Astrocyte (in vitro differentiated cells and primary cell): ENCODE results near the gene GGACT.

ENCODE experiments used
- EZH2 ChIP-seq: IDR thresholded peaks from 2 replicates; pipeline ENCODE4 v1.6.1; 2012; ENCODE audit warnings: mild to moderate bottlenecking, low read length, inconsistent platforms; ENCODE audit not compliant: insufficient read depth
- TF ChIP-seq, protein P1 (sequence below): IDR thresholded peaks from 2 replicates; pipeline ENCODE4 v1.5.1; 2011; ENCODE audit warnings: low read depth, mild to moderate bottlenecking, inconsistent platforms, low read length, moderate library complexity; ENCODE audit not compliant: insufficient read depth

DNA sequence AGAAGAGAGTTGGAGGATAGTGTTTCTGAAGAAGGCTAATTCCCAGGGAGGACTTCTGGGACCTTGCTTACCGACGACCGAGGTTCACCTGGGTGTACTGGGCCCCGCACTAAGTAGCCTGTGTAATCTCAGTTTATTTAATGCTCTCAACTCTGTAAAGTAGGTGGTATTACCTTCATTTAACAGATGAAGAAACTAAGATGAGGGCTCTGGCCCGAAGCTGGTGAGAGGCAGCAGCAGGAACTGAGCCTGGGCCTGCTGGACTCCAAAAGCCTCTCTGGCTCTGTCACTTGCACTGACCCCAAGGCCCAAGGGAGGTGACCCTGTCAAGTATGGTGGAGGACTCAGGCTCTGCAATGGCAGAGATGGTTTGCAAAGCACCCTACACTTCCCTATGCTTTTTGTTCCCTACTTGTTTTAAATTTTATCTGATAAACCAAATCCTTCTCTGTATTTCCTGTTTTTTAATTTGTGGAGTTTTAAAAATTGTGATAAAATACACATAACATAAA lies 50.6 kb downstream of the GGACT start:
- TF ChIP-seq EZH2 = no peak
- TF ChIP-seq, protein P1, sequence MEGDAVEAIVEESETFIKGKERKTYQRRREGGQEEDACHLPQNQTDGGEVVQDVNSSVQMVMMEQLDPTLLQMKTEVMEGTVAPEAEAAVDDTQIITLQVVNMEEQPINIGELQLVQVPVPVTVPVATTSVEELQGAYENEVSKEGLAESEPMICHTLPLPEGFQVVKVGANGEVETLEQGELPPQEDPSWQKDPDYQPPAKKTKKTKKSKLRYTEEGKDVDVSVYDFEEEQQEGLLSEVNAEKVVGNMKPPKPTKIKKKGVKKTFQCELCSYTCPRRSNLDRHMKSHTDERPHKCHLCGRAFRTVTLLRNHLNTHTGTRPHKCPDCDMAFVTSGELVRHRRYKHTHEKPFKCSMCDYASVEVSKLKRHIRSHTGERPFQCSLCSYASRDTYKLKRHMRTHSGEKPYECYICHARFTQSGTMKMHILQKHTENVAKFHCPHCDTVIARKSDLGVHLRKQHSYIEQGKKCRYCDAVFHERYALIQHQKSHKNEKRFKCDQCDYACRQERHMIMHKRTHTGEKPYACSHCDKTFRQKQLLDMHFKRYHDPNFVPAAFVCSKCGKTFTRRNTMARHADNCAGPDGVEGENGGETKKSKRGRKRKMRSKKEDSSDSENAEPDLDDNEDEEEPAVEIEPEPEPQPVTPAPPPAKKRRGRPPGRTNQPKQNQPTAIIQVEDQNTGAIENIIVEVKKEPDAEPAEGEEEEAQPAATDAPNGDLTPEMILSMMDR = no peak
